NCI-H748 treated with DMSO at 0.1 percent for 48 hours (cell line): ENCODE results near the gene SCFD2.
A peak's percentile ranks its signal among the peaks of the same experiment; 100 is the strongest.
"Not testable (repeated sequence)": the region's sequence is repeated elsewhere in the genome, so short reads cannot be mapped to it uniquely, and the experiment has no call there.

ENCODE experiments used
- DNase-seq: peaks from one replicate; lab custom pipeline; 2025; lab: John Stamatoyannopoulos, UW

SCFD2 gene

DNA sequence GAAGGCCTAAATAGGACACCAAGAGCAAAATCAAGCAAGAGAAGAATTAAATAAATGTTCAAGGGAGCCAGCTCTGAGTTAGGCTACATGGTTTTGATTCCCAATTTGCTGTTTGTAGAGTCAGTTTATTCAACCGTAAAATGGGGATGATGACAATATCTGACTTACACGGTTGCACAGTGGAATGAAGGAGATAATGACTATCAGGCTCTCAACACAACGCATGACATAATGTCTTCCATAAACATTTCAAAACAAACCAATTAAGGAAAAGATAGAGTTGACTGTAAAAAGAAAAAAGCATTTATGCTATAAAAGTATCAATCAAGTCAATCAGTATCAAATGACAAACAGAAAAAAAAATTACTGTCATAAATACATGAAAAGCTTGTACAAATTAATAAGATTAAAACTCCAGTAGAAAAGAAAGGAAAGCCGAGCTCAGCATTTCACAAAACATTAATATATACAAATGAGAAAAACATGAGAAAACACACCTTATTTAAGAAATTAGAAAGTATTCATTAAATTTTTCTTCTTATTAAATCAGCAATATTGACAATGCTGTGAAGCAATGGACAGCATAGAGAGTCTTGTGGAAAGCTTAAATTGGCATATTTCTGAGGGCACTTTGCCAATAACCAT, 179.0 kb downstream of the SCFD2 start:
- peak; percentile 17 for DNase-seq

GRCh38 chr4:53185869-53186585, 179.8 kb downstream of the SCFD2 start:
- DNase-seq, result no peak

DNA sequence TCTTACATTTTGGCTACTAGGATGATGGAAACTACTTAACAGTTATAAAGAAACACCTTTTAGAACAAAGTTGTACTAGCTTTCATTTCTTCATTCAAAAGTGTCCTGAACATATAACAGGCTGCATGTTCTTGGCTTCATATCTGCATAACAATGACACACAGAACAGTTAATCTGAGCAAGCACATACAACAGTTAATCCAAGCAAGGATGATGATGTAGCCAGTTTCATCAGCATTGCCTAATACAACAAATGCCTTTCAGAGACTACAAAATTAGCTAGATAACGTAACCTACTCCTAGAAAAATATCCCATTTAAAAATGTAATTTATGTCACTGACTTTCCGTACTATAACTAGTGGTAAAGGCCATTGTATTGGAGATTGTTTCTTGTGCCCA, 182.1 kb downstream of the SCFD2 start:
- DNase-seq, result no peak

- not testable (repeated sequence) for DNase-seq
These were observed 188.1 kb downstream of the SCFD2 start for GRCh38 chr4:53177751-53178150.

DNA sequence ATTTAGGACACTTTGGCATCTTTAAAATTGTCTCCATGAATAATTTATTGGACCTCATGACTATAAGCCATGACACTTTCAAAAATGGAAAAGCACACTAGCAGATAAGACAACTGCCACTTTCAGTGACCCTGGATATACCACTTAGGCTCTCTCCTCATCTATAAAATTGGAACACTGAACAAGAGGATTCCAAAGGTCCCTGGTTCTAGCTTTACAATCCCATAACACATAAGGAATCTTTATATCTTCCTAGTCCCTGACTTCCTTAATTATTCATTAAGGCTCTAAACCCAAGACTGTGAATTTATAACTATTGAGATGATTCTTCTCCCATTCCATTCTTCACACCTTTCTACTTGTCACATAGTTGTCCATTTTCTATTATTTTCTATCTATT, 190.2 kb downstream of the SCFD2 start:
- no peak for DNase-seq

- DNase-seq, result no peak
These were observed 191.0 kb downstream of the SCFD2 start for GRCh38 chr4:53174823-53175222.

- DNase-seq, result no peak
These were observed 192.3 kb downstream of the SCFD2 start for GRCh38 chr4:53173576-53173975.

- no peak for DNase-seq
These were observed 194.1 kb downstream of the SCFD2 start for GRCh38 chr4:53171797-53172196.

GRCh38 chr4:53169695-53170617, 195.9 kb downstream of the SCFD2 start:
- no peak for DNase-seq

DNA sequence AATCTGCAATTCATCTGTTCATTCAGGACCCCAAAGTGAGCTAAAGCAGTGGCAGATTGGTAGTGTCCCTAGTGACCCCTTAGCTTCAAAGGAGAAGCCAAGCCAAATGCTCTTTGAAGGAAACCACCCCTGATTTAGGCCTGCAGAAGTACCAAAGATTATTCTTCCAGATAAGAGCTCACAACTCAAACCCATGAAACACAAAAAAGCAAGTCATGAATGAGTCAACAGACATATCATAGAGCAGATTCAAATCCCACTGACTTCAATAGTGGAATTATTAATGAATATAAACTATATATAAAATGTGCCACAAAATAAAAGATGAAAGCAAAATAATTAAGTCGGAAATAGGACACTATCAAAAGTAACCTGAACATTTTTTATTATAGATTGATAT, 197.6 kb downstream of the SCFD2 start:
- DNase-seq, result no peak

DNA sequence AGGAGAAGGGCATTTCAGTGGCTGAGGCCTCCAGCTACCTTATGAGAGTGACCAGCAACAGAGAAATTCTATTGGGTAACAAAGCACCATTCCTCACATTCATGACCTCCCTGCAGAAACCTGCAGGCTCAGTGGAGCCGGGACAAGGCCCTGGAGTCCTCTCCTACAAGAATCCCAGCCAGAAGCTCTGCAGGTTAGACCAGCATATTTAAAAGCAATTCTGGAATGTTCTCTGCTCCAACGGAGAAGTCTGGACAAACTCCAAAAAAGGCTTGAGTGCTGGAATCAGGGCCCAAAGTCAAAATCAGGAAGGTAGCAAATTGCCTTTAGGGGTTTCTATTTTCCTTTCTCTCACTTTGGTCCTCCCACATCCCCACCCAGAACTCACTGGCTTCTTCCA, 202.9 kb downstream of the SCFD2 start:
- no peak for DNase-seq

GRCh38 chr4:53161787-53162433, 204.0 kb downstream of the SCFD2 start:
- DNase-seq, result no peak

DNA sequence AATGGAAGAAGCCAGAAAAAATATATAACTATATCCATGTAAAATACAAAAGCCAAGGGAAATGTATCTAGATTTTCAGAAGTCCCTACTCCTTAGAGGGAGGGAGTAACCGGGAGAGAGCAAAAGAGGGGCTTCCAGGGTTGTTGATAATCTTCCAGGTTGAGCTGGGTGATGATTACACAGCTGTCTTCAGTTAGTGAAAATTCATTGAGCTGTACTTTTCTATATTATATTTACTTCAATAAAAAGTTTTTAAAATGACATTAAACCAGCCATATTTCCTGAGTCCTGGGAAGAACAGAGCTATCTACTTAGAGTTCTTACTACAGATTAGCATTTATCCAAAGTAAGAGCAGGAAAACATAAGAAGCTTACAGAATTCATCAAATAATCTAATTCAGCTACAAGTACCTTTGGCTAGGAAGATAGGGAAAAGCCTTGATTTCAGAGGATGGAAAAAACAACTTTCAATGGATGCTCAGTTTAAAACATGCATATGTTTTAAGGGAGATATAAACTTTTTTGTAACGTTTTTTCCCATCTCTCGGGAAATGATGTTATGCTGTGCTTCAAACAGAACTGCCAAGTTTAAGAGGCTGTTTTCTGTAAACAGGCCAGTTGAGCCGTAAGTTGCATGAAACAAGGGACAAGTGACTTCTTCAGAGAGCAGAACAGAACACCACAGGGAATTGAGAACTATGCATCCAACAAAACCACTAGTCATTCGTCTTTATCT, 204.6 kb downstream of the SCFD2 start:
- no peak for DNase-seq

DNA sequence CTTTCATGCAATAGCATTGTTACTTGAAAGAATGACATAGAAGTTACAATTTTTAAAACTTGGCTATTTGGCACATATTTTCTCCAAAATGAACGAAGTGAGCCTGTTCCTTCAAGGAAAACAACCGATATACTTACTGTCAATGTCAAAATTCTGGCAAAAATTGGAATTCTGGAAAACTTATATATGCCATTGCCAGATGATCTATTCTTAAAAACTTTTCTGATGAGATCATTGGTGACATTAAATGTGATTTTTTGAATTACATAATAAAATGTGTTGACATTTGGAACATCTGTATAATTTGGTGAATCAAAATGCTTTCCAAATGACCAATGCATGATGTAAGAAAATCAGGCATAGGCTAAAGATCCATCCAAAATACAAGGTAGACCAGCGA, 209.0 kb downstream of the SCFD2 start:
- no peak for DNase-seq

- no peak for DNase-seq
These were observed 213.4 kb downstream of the SCFD2 start for GRCh38 chr4:53152467-53152866.

DNA sequence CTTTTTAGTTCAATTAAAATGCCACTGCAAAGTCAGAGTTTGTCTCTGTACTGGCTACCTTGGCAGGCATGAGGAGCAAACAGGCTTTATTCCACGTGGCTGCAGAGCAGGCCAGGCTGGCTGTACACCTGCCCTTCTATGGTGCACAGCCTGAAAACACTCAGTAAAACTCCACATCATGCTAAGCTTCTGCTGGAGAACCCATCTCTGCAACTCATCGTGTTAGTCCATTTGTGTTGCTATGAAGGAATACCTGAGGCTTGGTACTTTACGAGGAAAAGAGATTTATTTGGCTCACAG, 214.4 kb downstream of the SCFD2 start:
- DNase-seq, result no peak

- no peak for DNase-seq
These were observed 215.0 kb downstream of the SCFD2 start for GRCh38 chr4:53150631-53151488.

DNA sequence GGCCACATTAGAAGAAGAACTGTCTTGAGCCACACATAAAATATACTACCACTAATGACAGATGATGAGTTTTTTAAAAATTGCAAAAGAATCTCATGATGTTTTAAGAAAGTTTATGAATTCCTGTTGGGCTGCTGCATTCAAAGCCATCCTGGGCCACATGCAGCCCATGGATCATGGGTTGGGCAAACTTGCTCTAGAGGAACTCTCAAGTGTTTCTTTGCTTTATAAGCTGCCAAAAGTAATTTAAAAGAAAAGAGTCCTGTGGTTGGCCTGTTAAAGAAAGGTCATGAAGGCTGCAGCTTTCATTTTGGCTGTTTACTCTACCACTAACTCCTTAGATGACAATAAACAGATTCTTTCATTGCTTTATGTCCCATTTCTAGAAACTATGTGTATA, 218.2 kb downstream of the SCFD2 start:
- DNase-seq, result no peak

DNA sequence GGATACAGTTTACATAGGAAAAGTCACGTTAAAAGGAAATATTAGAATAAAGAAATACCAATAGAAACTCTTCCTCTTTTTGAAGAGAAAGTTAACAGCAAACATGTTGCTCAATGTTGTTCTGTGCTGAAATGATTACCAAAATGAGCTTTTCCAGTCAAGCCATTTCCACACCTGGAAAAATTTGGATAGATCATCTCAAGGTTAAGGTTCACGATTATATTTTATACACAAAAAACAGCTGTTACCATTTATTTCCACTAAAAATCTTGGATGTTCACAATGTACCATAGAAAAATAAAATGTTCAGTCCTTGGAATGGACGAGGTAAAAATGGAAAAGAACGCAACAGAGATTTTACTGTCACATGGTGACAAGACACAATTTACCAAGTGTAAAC, 218.7 kb downstream of the SCFD2 start:
- no peak for DNase-seq

DNA sequence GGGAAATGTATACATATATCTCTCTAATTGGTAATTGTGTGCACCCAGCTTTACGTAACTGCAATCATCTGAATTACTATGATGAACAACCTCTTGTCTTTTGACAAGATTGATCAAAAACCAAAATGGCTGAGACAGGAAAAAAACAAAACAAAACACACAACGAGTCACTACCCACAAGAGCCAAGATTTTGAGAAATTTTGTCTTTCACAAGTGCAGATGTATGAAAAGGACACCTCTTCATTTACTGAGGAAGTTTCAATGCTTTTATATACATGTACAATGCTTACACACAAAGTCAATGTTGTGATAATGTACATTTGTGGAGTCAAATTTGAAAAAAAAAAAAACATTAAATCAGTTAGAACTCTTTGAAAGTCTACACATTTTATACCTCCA, 224.6 kb downstream of the SCFD2 start:
- no peak for DNase-seq

DNA sequence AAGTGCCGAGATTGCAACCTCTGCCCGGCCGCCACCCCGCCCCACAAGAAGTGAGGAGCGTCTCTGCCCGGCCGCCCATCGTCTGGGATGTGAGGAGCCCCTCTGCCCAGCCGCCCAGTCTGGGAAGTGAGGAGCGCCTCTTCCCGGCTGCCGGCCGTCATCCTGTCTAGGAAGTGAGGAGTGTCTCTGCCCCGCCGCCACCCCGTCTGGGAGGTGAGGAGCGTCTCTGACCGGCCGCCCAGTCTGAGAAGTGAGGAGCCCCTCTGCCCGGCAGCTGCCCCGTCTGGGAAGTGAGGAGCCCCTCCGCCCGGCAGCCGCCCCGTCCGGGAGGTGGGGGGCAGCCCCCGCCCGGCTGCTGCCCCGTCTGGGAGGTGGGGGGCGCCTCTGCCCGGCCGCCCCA, 226.6 kb downstream of the SCFD2 start:
- DNase-seq, result not testable (repeated sequence)
